K562 (cell line): Measurements from ENCODE around the gene ZER1. TPM values are rescaled to one million over a fixed set of nuclear protein-coding genes. Genes with fewer than 3 reads are reported as not detected.

Experiments used
- ATAC-seq: fragments of 200-7000 bp; cut with Tn5 transposase; 3 replicates; pipeline ENCODE4 v1.9.1; 2020; ENCODE audit warnings: moderate library complexity
- BruUV-seq: library from RNA; stranded (reverse); fragments of 400-500 nt; replicated peaks from 2 replicates; lab custom pipeline; 2021; lab: Mats Ljungman, UMichigan
- CTCF ChIA-PET: fragments of 300-600 bp; formaldehyde crosslinking; extraction: SDS; loops from one replicate; lab custom pipeline; 2021; ENCODE audit warnings: low intra/inter-chr PET ratio; lab: Yijun Ruan, JAX
- POLR2A ChIA-PET: fragments of 300-600, 350-650 bp; sonication (Branson Sonifier 250); formaldehyde crosslinking; extraction: SDS; loops from one replicate; lab custom pipeline; 2021; ENCODE audit warnings: antibody characterized with exemption, inconsistent platforms; lab: Yijun Ruan, JAX
- DNase-seq, 4 experiments: peaks; one replicate each; pipeline versions ENCODE4 v3.0.0 to v3.0.0-alpha.2; 2011 to 2018; ENCODE audit warnings: low spot score in 3 of 4, mixed read lengths in 3 of 4; ENCODE audit errors: extremely low read depth in 1 of 4
- FAIRE-seq: peaks from 2 replicates; lab custom pipeline; 2011; peaks lifted over from hg19 to GRCh38; lab: Jason Lieb, UNC
- H2AFZ ChIP-seq: 2 replicates; pipeline ENCODE4 v1.6.0; 2011; ENCODE audit warnings: low read depth, low read length, control low read depth, inconsistent platforms
- H3K27ac ChIP-seq: fragments of 200-600 bp; 3 replicates; pipeline ENCODE4 v1.8.0; 2011; ENCODE audit warnings: low read depth, mild to moderate bottlenecking, control low read depth, inconsistent platforms, low read length, moderate library complexity, mixed read lengths; ENCODE audit errors: extremely low read depth
- H3K27me3 ChIP-seq, 2 experiments: fragments of 300-600 bp in 1 of 2; 2 replicates in 1 of 2; 3 replicates in 1 of 2; pipeline versions ENCODE4 v1.6.0 to v1.8.0; 2011; ENCODE audit warnings: inconsistent platforms in 2 of 2, low read length in 2 of 2, mild to moderate bottlenecking in 1 of 2, mixed read lengths in 1 of 2, moderate library complexity in 1 of 2; ENCODE audit not compliant: control insufficient read depth in 2 of 2, insufficient read depth in 2 of 2
- H3K36me3 ChIP-seq: fragments of 300-600 bp; 3 replicates; pipeline ENCODE4 v1.8.0; 2011; ENCODE audit warnings: mild to moderate bottlenecking, low read length, inconsistent platforms; ENCODE audit not compliant: control insufficient read depth, insufficient read depth
- H3K4me1 ChIP-seq, 2 experiments: fragments of 200-600 bp in 1 of 2; replicated peaks in 1 of 2; 2 replicates in 1 of 2; 3 replicates in 1 of 2; pipeline versions ENCODE4 v1.5.1 to v1.8.0; 2011; ENCODE audit warnings: inconsistent platforms in 2 of 2, low read length in 2 of 2, mild to moderate bottlenecking in 1 of 2, mixed read lengths in 1 of 2, moderate library complexity in 1 of 2; ENCODE audit not compliant: control insufficient read depth in 2 of 2, insufficient read depth in 2 of 2
- H3K4me2 ChIP-seq: 2 replicates; pipeline ENCODE4 v1.6.1; 2011; ENCODE audit warnings: low read length, control low read depth, inconsistent platforms, mixed read lengths; ENCODE audit not compliant: insufficient read depth
- H3K4me3 ChIP-seq: fragments of 200-600 bp; sonication (generic), shearing (Covaris generic); 2 replicates; pipeline ENCODE4 v1.5.1; 2016; ENCODE audit warnings: control low read depth, inconsistent platforms
- H3K79me2 ChIP-seq: fragments of 200-600 bp; 3 replicates; pipeline ENCODE4 v1.8.0; 2011; ENCODE audit warnings: low read length, inconsistent platforms; ENCODE audit not compliant: control insufficient read depth, insufficient read depth
- H3K9ac ChIP-seq, 2 experiments: 2 replicates each; pipeline versions ENCODE4 v1.6.0 to v1.6.1; 2011; ENCODE audit warnings: low read depth in 2 of 2, low read length in 2 of 2, control low read depth in 1 of 2, inconsistent platforms in 1 of 2, mild to moderate bottlenecking in 1 of 2, mixed read lengths in 1 of 2; ENCODE audit not compliant: insufficient read depth in 1 of 2
- H3K9me1 ChIP-seq: one replicate; pipeline ENCODE4 v1.6.0; 2011; ENCODE audit warnings: inconsistent platforms, mild to moderate bottlenecking, low read length, moderate library complexity; ENCODE audit not compliant: control insufficient read depth, insufficient read depth
- H3K9me3 ChIP-seq: replicated peaks from 2 replicates; pipeline ENCODE4 v1.5.1; 2011; ENCODE audit warnings: low read depth, low read length, inconsistent platforms; ENCODE audit not compliant: control insufficient read depth, insufficient read depth
- H4K20me1 ChIP-seq: replicated peaks from 2 replicates; pipeline ENCODE4 v1.6.1; 2011; ENCODE audit warnings: low read length, inconsistent platforms, mixed read lengths; ENCODE audit not compliant: control insufficient read depth, insufficient read depth
- CTCFL ChIP-seq: IDR thresholded peaks from 2 replicates; pipeline ENCODE4 v1.6.1; 2011; ENCODE audit warnings: borderline replicate concordance, low read depth, mild to moderate bottlenecking, moderate library complexity, low read length; ENCODE audit not compliant: insufficient read depth, poor library complexity, severe bottlenecking
- E2F8 ChIP-seq: fragments of 450-650 bp; IDR thresholded peaks from 2 replicates; pipeline ENCODE4 v1.7.1; 2018; ENCODE audit warnings: mild to moderate bottlenecking, low read depth; ENCODE audit not compliant: partially characterized antibody
- ESRRA ChIP-seq: fragments of 450-650 bp; IDR thresholded peaks from 2 replicates; pipeline ENCODE4 v1.6.1; 2014; ENCODE audit warnings: low read depth, mild to moderate bottlenecking, moderate library complexity, borderline replicate concordance
- TEAD4 ChIP-seq, 2 experiments: sonication (generic) in 1 of 2; formaldehyde crosslinking in 1 of 2; IDR thresholded peaks; 2 replicates each; pipeline versions ENCODE4 v1.6.1 to v1.8.0; 2012 to 2022; ENCODE audit warnings: borderline replicate concordance in 1 of 2, inconsistent platforms in 1 of 2, low read length in 1 of 2, mild to moderate bottlenecking in 1 of 2, missing genetic modification reagents in 1 of 2
- YBX1 ChIP-seq: fragments of 450-650 bp; IDR thresholded peaks from 2 replicates; pipeline ENCODE4 v1.7.1; 2016; ENCODE audit warnings: mild to moderate bottlenecking
- ZBTB33 ChIP-seq: sonication (generic); formaldehyde crosslinking; IDR thresholded peaks from 2 replicates; pipeline ENCODE4 v1.8.1; 2023; ENCODE audit warnings: mild to moderate bottlenecking, missing genetic modification reagents
- ZNF561 ChIP-seq: fragments of 450-650 bp; formaldehyde crosslinking; conservative IDR thresholded peaks from 2 replicates; pipeline ENCODE4 v1.4.0; 2020; ENCODE audit warnings: mild to moderate bottlenecking, moderate library complexity
- ZNF609 ChIP-seq: sonication (generic); formaldehyde crosslinking; IDR thresholded peaks from 2 replicates; pipeline ENCODE4 v1.8.1; 2023; ENCODE audit warnings: missing genetic modification reagents, mild to moderate bottlenecking, borderline replicate concordance
- WGBS: fragments of 100-300 bp; shearing (Covaris generic); methylation state at CpG from one replicate; pipeline ENCODE4 v1.1.6; 2016; ENCODE audit warnings: low coverage, mixed read lengths; ENCODE audit not compliant: insufficient coverage; ENCODE audit errors: missing lambda C conversion rate; 5-methylcytosine and 5-hydroxymethylcytosine counted together
- in situ Hi-C: fragments of 300-500 bp; cut with MboI; formaldehyde crosslinking; loops from 4 replicates; pipeline ENCODE4 v1.15.0; 2018; ENCODE audit warnings: inconsistent platforms, mixed read lengths
- intact Hi-C: fragments of 100-400 bp; cut with micrococcal nuclease; formaldehyde crosslinking; loops from 2 replicates; pipeline ENCODE4 v1.14.2; 2022
- polyA plus RNA-seq, 8 experiments: library from polyadenylated mRNA; depleted of rRNA in 4 of 8; stranded (reverse) in 5 of 8; unstranded in 3 of 8; fragments of >200 nt; fragmentation: Nextera tagmentation in 2 of 8; fragmentation: Illumina TruSeq in 1 of 8; extraction: Ambion mirVana in 2 of 8; extraction: Trizol in 1 of 8; gene quantifications; 2 replicates each; pipeline versions ENCODE4 v1.2.1 to v1.2.3, GENCODE V29; 2011 to 2014; ENCODE audit warnings: inconsistent platforms in 1 of 8, missing spikeins in 1 of 8
- total RNA-seq, 7 experiments: library from RNA; depleted of rRNA in 6 of 7; stranded (reverse); fragments of >200 nt in 6 of 7; fragmentation: Illumina TruSeq in 2 of 7; extraction: Trizol in 2 of 7; gene quantifications; 2 replicates each; pipeline versions ENCODE4 v1.2.1 to v1.2.3, GENCODE V29; 2011 to 2021; ENCODE audit warnings: low replicate concordance in 1 of 7

Gene ZER1
- total and polyA plus RNA-seq, 9 of the 15 experiments (the other 6 are each of a cell fraction or from before 2014, with no cell fraction given), result 0.07 to 10.7 (median 6.2) TPM

DNA sequence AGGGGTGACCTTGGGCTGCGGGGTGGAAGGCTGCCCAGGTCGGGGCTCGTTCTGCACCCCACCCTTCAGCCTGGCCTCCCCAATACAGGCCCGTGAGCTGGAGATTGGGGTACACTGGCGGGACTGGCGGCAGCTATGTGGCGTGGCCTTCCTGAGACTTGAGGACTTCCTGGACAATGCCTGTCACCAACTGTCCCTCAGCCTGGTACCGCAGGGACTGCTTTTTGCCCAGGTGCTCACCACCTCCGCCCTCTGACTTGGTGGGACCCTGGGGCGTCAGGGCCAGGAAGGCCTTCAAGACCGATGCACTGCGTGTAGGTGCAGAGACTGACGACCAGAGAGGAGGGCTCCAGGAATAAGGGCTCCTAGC is 58.3 kb downstream of the ZER1 start:
- ATAC-seq, result no peak
- intact Hi-C loops (no loop called here), in situ Hi-C loops (loop anchor here (10.0 kb wide), 1 partner anchor 289 kb away; the partner anchor contains the start of gene CERCAM)
- H3K79me2 ChIP-seq, result no peaks in the 10 kb centered on the region
- no peak overlapping the region for H2AFZ ChIP-seq
- H4K20me1 ChIP-seq, result no peaks in the 10 kb centered on the region
- H3K27me3 ChIP-seq, result no peaks in the 10 kb centered on the region
- no peak for DNase-seq
- ChIA-PET CTCF (no interaction called here), POLR2A (interaction anchor here (2.2 kb wide), 1 partner anchor 9 kb away, joined by 9 read pairs; no protein-coding TSS in a partner anchor)
- peaks cover 58% of the 10 kb centered on the region; the same call in 2 of the 3 replicates for H3K36me3 ChIP-seq
- no peak overlapping the region for H3K4me3 ChIP-seq
- peak overlapping the region in 1 of 2 experiments; percentile 56; a peak in 2 of 4 replicates for H3K9ac ChIP-seq
- H3K9me3 ChIP-seq, result no peaks in the 10 kb centered on the region
- WGBS, result 95% methylated on average over 13 of the region's 13 CpGs
- FAIRE-seq, result no peak
- no peak overlapping the region for H3K4me2 ChIP-seq
- H3K27ac ChIP-seq, result no peak overlapping the region
- no peaks in the 10 kb centered on the region; a peak in 1 of 5 replicates for H3K4me1 ChIP-seq
- BruUV-seq, result no TSS peak
- no peaks in the 10 kb centered on the region for H3K9me1 ChIP-seq
- TF ChIP-seq ESRRA (no peak), CTCFL (no peak), E2F8 (no peak), TEAD4 (IDR thresholded peaks at IDR 0.05; ENCODE audit: low read length) (no peak), TEAD4 (CRISPR knock-in tag; IDR thresholded peaks at IDR 0.05; ENCODE audit: borderline replicate concordance) (no peak), ZBTB33 (0 out of 2 replicates have a peak, but pooled peaks have one; percentile 51), YBX1 (no peak), ZNF609 (CRISPR knock-in tag) (no peak), ZNF561 (CRISPR knock-in tag) (no peak)
